B cell (primary cell): ENCODE measurements around the gene MAB21L3. TPM values are rescaled to one million over a fixed set of nuclear protein-coding genes. Genes with fewer than 3 reads are reported as not detected.

Experiments
- ATAC-seq: fragments of 200-7000 bp; cut with Tn5 transposase; one replicate; pipeline ENCODE4 v1.10.0; 2021; ENCODE audit warnings: low read depth, mild to moderate bottlenecking, moderate number of reproducible peaks, moderate library complexity
- CTCF ChIA-PET: fragments of 350-600 bp; sonication (Branson Sonifier 250); formaldehyde crosslinking; loops from one replicate; lab custom pipeline; 2021; ENCODE audit warnings: antibody characterized with exemption, inconsistent platforms; lab: Charles Lee
- POLR2A ChIA-PET: fragments of 350-600 bp; sonication (Branson Sonifier 250); formaldehyde crosslinking; loops from one replicate; lab custom pipeline; 2021; ENCODE audit warnings: antibody characterized with exemption; lab: Charles Lee
- DNase-seq: peaks from one replicate; pipeline ENCODE4 v3.0.0; 2013
- H2AFZ ChIP-seq: 2 replicates; pipeline ENCODE4 v1.6.1; 2012; ENCODE audit warnings: mild to moderate bottlenecking, low read depth, low read length; ENCODE audit not compliant: insufficient read depth, poor library complexity, severe bottlenecking
- H3K27ac ChIP-seq, 2 donors: 1 replicate in 1 of 2; 2 replicates in 1 of 2; pipeline ENCODE4 v1.5.1; 2012 to 2013; ENCODE audit warnings: low read length in 2 of 2, mild to moderate bottlenecking in 2 of 2, moderate library complexity in 1 of 2
- H3K27me3 ChIP-seq, 4 experiments: fragments of 200-600 bp in 1 of 4; sonication (generic) in 1 of 4; replicated peaks in 1 of 4; 1 replicate in 2 of 4; 2 replicates in 2 of 4; pipeline versions ENCODE4 v1.6.1 to v1.7.0; 2013 to 2016; ENCODE audit warnings: low read length in 3 of 4, mild to moderate bottlenecking in 2 of 4, mixed read lengths in 1 of 4, moderate library complexity in 1 of 4; ENCODE audit not compliant: insufficient read depth in 4 of 4, control insufficient read depth in 3 of 4; ENCODE audit errors: control extremely low read depth in 1 of 4
- H3K36me3 ChIP-seq, 2 experiments: replicated peaks in 1 of 2; 1 replicate in 1 of 2; 2 replicates in 1 of 2; pipeline versions ENCODE4 v1.6.1 to v1.7.1; 2013; ENCODE audit warnings: low read length in 1 of 2; ENCODE audit not compliant: insufficient read depth in 2 of 2, control insufficient read depth in 1 of 2; ENCODE audit errors: control extremely low read depth in 1 of 2, extremely low read depth in 1 of 2
- H3K4me1 ChIP-seq, 2 donors: fragments of 200-600 bp in 1 of 2; sonication (generic) in 1 of 2; 1 replicate in 1 of 2; 2 replicates in 1 of 2; pipeline versions ENCODE4 v1.5.1 to v1.6.1; 2013 to 2017; ENCODE audit warnings: low read length in 2 of 2; ENCODE audit not compliant: control insufficient read depth in 2 of 2, insufficient read depth in 2 of 2
- H3K4me2 ChIP-seq: replicated peaks from 2 replicates; pipeline ENCODE3; 2012; ENCODE audit warnings: mild to moderate bottlenecking, low read depth, low read length; ENCODE audit not compliant: poor library complexity, severe bottlenecking
- H3K4me3 ChIP-seq, 5 experiments: fragments of 200-600 bp in 1 of 5; sonication (generic) in 1 of 5; 1 replicate in 3 of 5; 2 replicates in 2 of 5; pipeline versions ENCODE4 v1.5.1 to v1.7.0; 2011 to 2016; ENCODE audit warnings: low read length in 4 of 5, mild to moderate bottlenecking in 4 of 5, low read depth in 2 of 5, control low read depth in 1 of 5, moderate library complexity in 1 of 5; ENCODE audit not compliant: insufficient read depth in 1 of 5; ENCODE audit errors: control extremely low read depth in 1 of 5, extremely low read depth in 1 of 5
- H3K79me2 ChIP-seq: fragments of 200-600 bp; sonication (generic); one replicate; pipeline ENCODE4 v1.6.0; 2016; ENCODE audit warnings: low read length; ENCODE audit not compliant: control insufficient read depth, insufficient read depth
- H3K9ac ChIP-seq: fragments of 200-600 bp; sonication (generic); 2 replicates; pipeline ENCODE4 v1.6.1; 2017; ENCODE audit warnings: mild to moderate bottlenecking, low read length, moderate library complexity
- H3K9me3 ChIP-seq, 3 donors: one replicate each; pipeline versions ENCODE4 v1.6.1 to v1.7.1; 2013; ENCODE audit warnings: low read length in 2 of 3; ENCODE audit not compliant: control insufficient read depth in 2 of 3, insufficient read depth in 1 of 3; ENCODE audit errors: control extremely low read depth in 1 of 3
- H4K20me1 ChIP-seq: 2 replicates; pipeline ENCODE4 v1.6.0; 2012; ENCODE audit warnings: mild to moderate bottlenecking, low read length; ENCODE audit not compliant: insufficient read depth, control insufficient read depth, poor library complexity, severe bottlenecking
- H3K27ac Mint-ChIP-seq: one replicate; pipeline ENCODE4 v1.8.0; 2021; ENCODE audit warnings: mixed read lengths
- H3K27me3 Mint-ChIP-seq: one replicate; pipeline ENCODE4 v1.8.0; 2021; ENCODE audit warnings: mixed read lengths
- H3K4me1 Mint-ChIP-seq: one replicate; pipeline ENCODE4 v1.8.0; 2021; ENCODE audit warnings: mixed read lengths
- H3K4me3 Mint-ChIP-seq: one replicate; pipeline ENCODE4 v1.8.0; 2021; ENCODE audit warnings: mixed read lengths
- H3K9me3 Mint-ChIP-seq: one replicate; pipeline ENCODE4 v1.8.0; 2022; ENCODE audit warnings: mixed read lengths; ENCODE audit not compliant: insufficient read depth
- EZH2 ChIP-seq: IDR thresholded peaks from 2 replicates; pipeline ENCODE4 v1.6.1; 2012; ENCODE audit warnings: borderline replicate concordance, low read depth, mild to moderate bottlenecking, moderate library complexity, low read length; ENCODE audit not compliant: insufficient read depth, poor library complexity, severe bottlenecking
- WGBS: methylation state at CpG from one replicate; pipeline ENCODE4 v1.1.5; 2013; ENCODE audit warnings: missing lambda C conversion rate; ENCODE audit not compliant: insufficient coverage; 5-methylcytosine and 5-hydroxymethylcytosine counted together
- intact Hi-C: fragments of 100-400 bp; cut with micrococcal nuclease; formaldehyde crosslinking; loops from one replicate; pipeline ENCODE4 v1.10.0; 2022
- polyA plus RNA-seq: library from polyadenylated mRNA; depleted of rRNA; stranded (reverse); fragments of >200 nt; gene quantifications from 2 replicates; pipeline ENCODE4 v1.2.3, GENCODE V29; 2012
- total RNA-seq, 2 donors: library from RNA; stranded (reverse); fragments of 120-200 nt in 1 of 2; gene quantifications; 1 replicate in 1 of 2; 2 replicates in 1 of 2; pipeline versions ENCODE4 v1.2.3 to v1.2.4, GENCODE V29; 2013 to 2022
- TF ChIP-seq, protein P1 (sequence below): fragments of 200-600 bp; IDR thresholded peaks from one replicate; pipeline ENCODE4 v1.8.0; 2022; ENCODE audit warnings: antibody characterized with exemption, mild to moderate bottlenecking

The MAB21L3 gene
- total and polyA plus RNA-seq, 2 donors (not counting 1 experiment from before 2014, with no cell fraction given) = not detected

- ChIA-PET POLR2A (no interaction called here), CTCF (no interaction called here)
- H3K27ac Mint-ChIP-seq = no peak overlapping the region
- Histone ChIP-seq H3K4me3 (no peak overlapping the region), H2AFZ (no peak overlapping the region), H3K9ac (no peak overlapping the region), H3K27ac (no peak overlapping the region), H3K4me1 (no peaks in the 10 kb centered on the region), H3K79me2 (no peaks in the 10 kb centered on the region), H3K9me3 (peaks cover 0 to 4% (median 3%) of the 10 kb centered on the region in 3 donors), H3K27me3 (no peaks in the 10 kb centered on the region), H4K20me1 (no peaks in the 10 kb centered on the region), H3K4me2 (no peak overlapping the region), H3K36me3 (no peaks in the 10 kb centered on the region)
- no peak overlapping the region for H3K4me3 Mint-ChIP-seq
- TF ChIP-seq EZH2 = no peak
- TF ChIP-seq, protein P1, sequence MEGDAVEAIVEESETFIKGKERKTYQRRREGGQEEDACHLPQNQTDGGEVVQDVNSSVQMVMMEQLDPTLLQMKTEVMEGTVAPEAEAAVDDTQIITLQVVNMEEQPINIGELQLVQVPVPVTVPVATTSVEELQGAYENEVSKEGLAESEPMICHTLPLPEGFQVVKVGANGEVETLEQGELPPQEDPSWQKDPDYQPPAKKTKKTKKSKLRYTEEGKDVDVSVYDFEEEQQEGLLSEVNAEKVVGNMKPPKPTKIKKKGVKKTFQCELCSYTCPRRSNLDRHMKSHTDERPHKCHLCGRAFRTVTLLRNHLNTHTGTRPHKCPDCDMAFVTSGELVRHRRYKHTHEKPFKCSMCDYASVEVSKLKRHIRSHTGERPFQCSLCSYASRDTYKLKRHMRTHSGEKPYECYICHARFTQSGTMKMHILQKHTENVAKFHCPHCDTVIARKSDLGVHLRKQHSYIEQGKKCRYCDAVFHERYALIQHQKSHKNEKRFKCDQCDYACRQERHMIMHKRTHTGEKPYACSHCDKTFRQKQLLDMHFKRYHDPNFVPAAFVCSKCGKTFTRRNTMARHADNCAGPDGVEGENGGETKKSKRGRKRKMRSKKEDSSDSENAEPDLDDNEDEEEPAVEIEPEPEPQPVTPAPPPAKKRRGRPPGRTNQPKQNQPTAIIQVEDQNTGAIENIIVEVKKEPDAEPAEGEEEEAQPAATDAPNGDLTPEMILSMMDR = no peak
- H3K27me3 Mint-ChIP-seq = peaks cover 19% of the 10 kb centered on the region
- DNase-seq (no peak), ATAC-seq (no peak)
- peaks cover 4% of the 10 kb centered on the region for H3K9me3 Mint-ChIP-seq
- WGBS = no CpG with 5 or more reads among the region's 1 CpG
- intact Hi-C loops = no loop called here
- H3K4me1 Mint-ChIP-seq = no peaks in the 10 kb centered on the region
Measured at GRCh38 chr1:116097626-116098025, 13.6 kb upstream of the MAB21L3 start.

DNA sequence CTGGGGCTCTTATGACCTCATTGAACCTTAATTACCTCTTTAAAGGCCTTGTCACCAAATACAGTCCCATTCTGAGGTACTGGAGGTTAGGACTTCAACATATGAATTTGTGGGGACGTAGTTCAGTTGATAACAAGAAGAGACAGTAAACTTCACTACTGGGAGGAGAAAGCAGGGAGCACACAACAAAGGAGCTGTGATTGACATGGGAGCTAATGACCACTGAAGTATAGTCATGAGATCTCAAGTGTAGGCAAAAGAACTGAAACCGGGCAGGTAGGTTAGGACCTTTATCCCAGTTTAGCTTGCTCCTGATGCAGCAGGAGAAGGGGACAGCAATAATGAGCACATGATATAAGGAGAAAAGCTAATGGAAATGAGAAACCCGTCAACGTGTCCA lies 11.8 kb upstream of the MAB21L3 start:
- no peaks in the 10 kb centered on the region for H3K27me3 ChIP-seq
- Mint-ChIP-seq H3K27ac (no peak overlapping the region), H3K4me1 (no peaks in the 10 kb centered on the region), H3K27me3 (peaks cover 19% of the 10 kb centered on the region), H3K4me3 (no peak overlapping the region), H3K9me3 (peaks cover 4% of the 10 kb centered on the region)
- no peaks in the 10 kb centered on the region for H3K4me1 ChIP-seq
- H3K4me3 ChIP-seq = no peak overlapping the region
- WGBS = 88% methylated on average over 3 of the region's 4 CpGs
- H3K9ac ChIP-seq = no peak overlapping the region
- ATAC-seq = no peak
- DNase-seq = no peak
- H3K79me2 ChIP-seq = no peaks in the 10 kb centered on the region
- intact Hi-C loops = no loop called here
- no peak overlapping the region for H3K4me2 ChIP-seq
- H3K27ac ChIP-seq = no peak overlapping the region
- no peak for TF ChIP-seq EZH2
- TF ChIP-seq, protein P1 = no peak
- no peaks in the 10 kb centered on the region for H4K20me1 ChIP-seq
- H3K36me3 ChIP-seq = no peaks in the 10 kb centered on the region
- H3K9me3 ChIP-seq = peaks cover 0 to 4% (median 3%) of the 10 kb centered on the region in 3 donors
- no peak overlapping the region for H2AFZ ChIP-seq
- POLR2A ChIA-PET = no interaction called here
- CTCF ChIA-PET = interaction anchor here (1.0 kb wide), 1 partner anchor 386 kb away, joined by 6 read pairs; no protein-coding TSS in a partner anchor
